ENCODE measurements around the gene NPHP4. TPM values are rescaled to one million over a fixed set of nuclear protein-coding genes. Genes with fewer than 3 reads are reported as not detected.

NPHP4 gene
- total and polyA plus RNA-seq, 9 of the 15 experiments (the other 6 are each of a cell fraction or from before 2014, with no cell fraction given), result 0.52 to 26.2 (median 6.7) TPM

DNA sequence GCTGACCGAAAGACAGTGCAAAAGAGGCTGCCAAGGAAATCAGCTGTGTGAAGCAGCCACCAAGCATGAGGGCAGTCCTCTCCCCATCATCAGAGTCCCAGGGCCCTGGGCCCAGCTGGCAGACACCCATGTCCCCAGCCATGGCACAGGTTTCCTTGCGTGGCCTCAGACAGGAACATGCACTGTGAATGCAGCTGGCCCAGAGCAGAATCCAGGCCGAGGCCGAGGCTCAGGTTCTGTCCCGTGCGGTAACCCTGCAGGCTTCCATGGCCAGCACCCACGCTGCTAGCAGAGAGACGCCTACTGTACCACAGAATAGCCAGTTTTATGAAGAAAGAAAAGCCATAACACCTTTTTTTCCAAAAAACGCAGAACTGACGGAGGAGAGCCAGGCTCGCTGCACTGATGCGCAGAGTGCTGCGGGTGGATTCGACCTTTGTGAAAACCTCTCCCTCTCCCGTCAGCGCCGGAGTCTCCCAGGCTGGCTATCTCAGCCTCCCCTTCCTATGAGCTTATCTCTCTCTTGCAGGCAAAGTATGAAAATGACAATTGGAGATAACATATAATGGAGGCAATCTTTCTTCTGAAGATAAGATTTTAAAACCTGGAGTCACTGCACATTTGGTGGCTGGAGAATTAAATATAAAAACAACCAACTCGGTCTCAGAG is 106.6 kb downstream of the NPHP4 start:
- Histone ChIP-seq H3K4me3 (no peak overlapping the region), H4K20me1 (replicated peaks; ENCODE audit: control insufficient read depth, insufficient read depth, low read length) (peaks cover 47% of the 10 kb centered on the region), H3K4me1 (replicated peaks in 1 of 2; ENCODE audit: control insufficient read depth in 2 of 2, insufficient read depth in 2 of 2, low read length in 2 of 2) (peaks cover 22 to 54% of the 10 kb centered on the region in 2 experiments), H3K27ac (ENCODE audit: extremely low read depth, low read depth, low read length) (peak overlapping the region; percentile 21; the same call in 2 of the 3 replicates), H3K27me3 (ENCODE audit: control insufficient read depth in 2 of 2, insufficient read depth in 2 of 2, low read length in 2 of 2) (no peaks in the 10 kb centered on the region), H3K79me2 (ENCODE audit: control insufficient read depth, insufficient read depth, low read length) (no peaks in the 10 kb centered on the region), H3K4me2 (ENCODE audit: insufficient read depth, low read length) (peak overlapping the region; percentile 40), H3K9ac (ENCODE audit: insufficient read depth in 1 of 2, low read depth in 2 of 2, low read length in 2 of 2) (no peak overlapping the region), H3K9me3 (replicated peaks; ENCODE audit: control insufficient read depth, insufficient read depth, low read depth, low read length) (no peaks in the 10 kb centered on the region), H2AFZ (ENCODE audit: low read depth, low read length) (no peak overlapping the region), H3K9me1 (ENCODE audit: control insufficient read depth, insufficient read depth, low read length) (peaks cover 19% of the 10 kb centered on the region), H3K36me3 (ENCODE audit: control insufficient read depth, insufficient read depth, low read length) (peaks cover 20% of the 10 kb centered on the region; the same call in 2 of the 3 replicates)
- FAIRE-seq (peak; percentile 97), DNase-seq (ENCODE audit: extremely low read depth in 1 of 4, low spot score in 3 of 4) (peak; percentile 92 to 96 (median 94)), ATAC-seq (peak; percentile 97)
- 17% methylated on average over 18 of the region's 18 CpGs for WGBS (ENCODE audit: insufficient coverage, low coverage, missing lambda C conversion rate)
- ChIA-PET POLR2A (interaction anchor here (0.5 to 1.5 kb wide), 11 partner anchors 9 to 718 kb away, joined by 3 to 8 read pairs (median 3); no protein-coding TSS in a partner anchor), CTCF (ENCODE audit: low intra/inter-chr PET ratio) (interaction anchor here (1.3 kb wide), 1 partner anchor 30 kb away, joined by 3 read pairs; no protein-coding TSS in a partner anchor)
- intact Hi-C loops (cut with micrococcal nuclease) (no loop called here), in situ Hi-C loops (cut with MboI) (no loop called here)
- no TSS peak for BruUV-seq (replicated peaks)
- TF ChIP-seq GABPB2 (CRISPR knock-in tag; conservative IDR thresholded peaks at IDR 0.05), result no peak
- TF ChIP-seq, protein P1, sequence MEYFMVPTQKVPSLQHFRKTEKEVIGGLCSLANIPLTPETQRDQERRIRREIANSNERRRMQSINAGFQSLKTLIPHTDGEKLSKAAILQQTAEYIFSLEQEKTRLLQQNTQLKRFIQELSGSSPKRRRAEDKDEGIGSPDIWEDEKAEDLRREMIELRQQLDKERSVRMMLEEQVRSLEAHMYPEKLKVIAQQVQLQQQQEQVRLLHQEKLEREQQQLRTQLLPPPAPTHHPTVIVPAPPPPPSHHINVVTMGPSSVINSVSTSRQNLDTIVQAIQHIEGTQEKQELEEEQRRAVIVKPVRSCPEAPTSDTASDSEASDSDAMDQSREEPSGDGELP (CRISPR knock-in tag; IDR thresholded peaks at IDR 0.05; ENCODE audit: borderline replicate concordance), result peak; percentile 31; the same call in 1 of the 2 replicates
- TF ChIP-seq NR2C1 (IDR thresholded peaks at IDR 0.05), result peak; percentile 70; the same call in 1 of the 2 replicates
- TF ChIP-seq NR2C1 (tag; IDR thresholded peaks at IDR 0.05), result peak; percentile 84
- peak; percentile 100 for TF ChIP-seq SOX6 (IDR thresholded peaks at IDR 0.05)
- peak; percentile 56; the same call in 1 of the 2 replicates for TF ChIP-seq BHLHE40 (IDR thresholded peaks at IDR 0.05; ENCODE audit: low read length)
- TF ChIP-seq, protein P2, sequence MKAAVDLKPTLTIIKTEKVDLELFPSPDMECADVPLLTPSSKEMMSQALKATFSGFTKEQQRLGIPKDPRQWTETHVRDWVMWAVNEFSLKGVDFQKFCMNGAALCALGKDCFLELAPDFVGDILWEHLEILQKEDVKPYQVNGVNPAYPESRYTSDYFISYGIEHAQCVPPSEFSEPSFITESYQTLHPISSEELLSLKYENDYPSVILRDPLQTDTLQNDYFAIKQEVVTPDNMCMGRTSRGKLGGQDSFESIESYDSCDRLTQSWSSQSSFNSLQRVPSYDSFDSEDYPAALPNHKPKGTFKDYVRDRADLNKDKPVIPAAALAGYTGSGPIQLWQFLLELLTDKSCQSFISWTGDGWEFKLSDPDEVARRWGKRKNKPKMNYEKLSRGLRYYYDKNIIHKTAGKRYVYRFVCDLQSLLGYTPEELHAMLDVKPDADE (conservative IDR thresholded peaks at IDR 0.05; ENCODE audit: control insufficient read depth, low read depth, low read length), result peak; percentile 69; the same call in 1 of the 2 replicates
- TF ChIP-seq, protein P3, sequence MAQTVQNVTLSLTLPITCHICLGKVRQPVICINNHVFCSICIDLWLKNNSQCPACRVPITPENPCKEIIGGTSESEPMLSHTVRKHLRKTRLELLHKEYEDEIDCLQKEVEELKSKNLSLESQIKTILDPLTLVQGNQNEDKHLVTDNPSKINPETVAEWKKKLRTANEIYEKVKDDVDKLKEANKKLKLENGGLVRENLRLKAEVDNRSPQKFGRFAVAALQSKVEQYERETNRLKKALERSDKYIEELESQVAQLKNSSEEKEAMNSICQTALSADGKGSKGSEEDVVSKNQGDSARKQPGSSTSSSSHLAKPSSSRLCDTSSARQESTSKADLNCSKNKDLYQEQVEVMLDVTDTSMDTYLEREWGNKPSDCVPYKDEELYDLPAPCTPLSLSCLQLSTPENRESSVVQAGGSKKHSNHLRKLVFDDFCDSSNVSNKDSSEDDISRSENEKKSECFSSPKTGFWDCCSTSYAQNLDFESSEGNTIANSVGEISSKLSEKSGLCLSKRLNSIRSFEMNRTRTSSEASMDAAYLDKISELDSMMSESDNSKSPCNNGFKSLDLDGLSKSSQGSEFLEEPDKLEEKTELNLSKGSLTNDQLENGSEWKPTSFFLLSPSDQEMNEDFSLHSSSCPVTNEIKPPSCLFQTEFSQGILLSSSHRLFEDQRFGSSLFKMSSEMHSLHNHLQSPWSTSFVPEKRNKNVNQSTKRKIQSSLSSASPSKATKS (CRISPR knock-in tag; IDR thresholded peaks at IDR 0.05), result no peak
- no peak for TF ChIP-seq ILK (tag; IDR thresholded peaks at IDR 0.05; ENCODE audit: borderline replicate concordance, low read depth)
- peak; percentile 95 for TF ChIP-seq ELF4 (CRISPR knock-in tag; IDR thresholded peaks at IDR 0.05)
- TF ChIP-seq, protein P4, sequence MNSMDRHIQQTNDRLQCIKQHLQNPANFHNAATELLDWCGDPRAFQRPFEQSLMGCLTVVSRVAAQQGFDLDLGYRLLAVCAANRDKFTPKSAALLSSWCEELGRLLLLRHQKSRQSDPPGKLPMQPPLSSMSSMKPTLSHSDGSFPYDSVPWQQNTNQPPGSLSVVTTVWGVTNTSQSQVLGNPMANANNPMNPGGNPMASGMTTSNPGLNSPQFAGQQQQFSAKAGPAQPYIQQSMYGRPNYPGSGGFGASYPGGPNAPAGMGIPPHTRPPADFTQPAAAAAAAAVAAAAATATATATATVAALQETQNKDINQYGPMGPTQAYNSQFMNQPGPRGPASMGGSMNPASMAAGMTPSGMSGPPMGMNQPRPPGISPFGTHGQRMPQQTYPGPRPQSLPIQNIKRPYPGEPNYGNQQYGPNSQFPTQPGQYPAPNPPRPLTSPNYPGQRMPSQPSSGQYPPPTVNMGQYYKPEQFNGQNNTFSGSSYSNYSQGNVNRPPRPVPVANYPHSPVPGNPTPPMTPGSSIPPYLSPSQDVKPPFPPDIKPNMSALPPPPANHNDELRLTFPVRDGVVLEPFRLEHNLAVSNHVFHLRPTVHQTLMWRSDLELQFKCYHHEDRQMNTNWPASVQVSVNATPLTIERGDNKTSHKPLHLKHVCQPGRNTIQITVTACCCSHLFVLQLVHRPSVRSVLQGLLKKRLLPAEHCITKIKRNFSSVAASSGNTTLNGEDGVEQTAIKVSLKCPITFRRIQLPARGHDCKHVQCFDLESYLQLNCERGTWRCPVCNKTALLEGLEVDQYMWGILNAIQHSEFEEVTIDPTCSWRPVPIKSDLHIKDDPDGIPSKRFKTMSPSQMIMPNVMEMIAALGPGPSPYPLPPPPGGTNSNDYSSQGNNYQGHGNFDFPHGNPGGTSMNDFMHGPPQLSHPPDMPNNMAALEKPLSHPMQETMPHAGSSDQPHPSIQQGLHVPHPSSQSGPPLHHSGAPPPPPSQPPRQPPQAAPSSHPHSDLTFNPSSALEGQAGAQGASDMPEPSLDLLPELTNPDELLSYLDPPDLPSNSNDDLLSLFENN (IDR thresholded peaks at IDR 0.05; ENCODE audit: low read depth in 2 of 2, low read length in 2 of 2), result peak in 1 of 2 experiments; percentile 98; a peak in 2 of 4 replicates
- no peak for TF ChIP-seq ZBTB1 (CRISPR knock-in tag; IDR thresholded peaks at IDR 0.05; ENCODE audit: borderline replicate concordance, low read depth)
- TF ChIP-seq MEIS2 (IDR thresholded peaks at IDR 0.05; ENCODE audit: partially characterized antibody), result peak; percentile 83
